A172 (cell line): ENCODE results near the gene FAM120AOS. TPM values are rescaled to one million over a fixed set of nuclear protein-coding genes. Genes with fewer than 3 reads are reported as not detected.
"Not testable (repeated sequence)": the region's sequence is repeated elsewhere in the genome, so short reads cannot be mapped to it uniquely, and the experiment has no call there.

ENCODE experiments used
- DNase-seq: peaks from one replicate; pipeline ENCODE4 v3.0.0-alpha.2; 2015; ENCODE audit warnings: low spot score
- total RNA-seq: library from RNA; depleted of rRNA; stranded (reverse); fragments of >200 nt; shearing (Covaris generic); gene quantifications from 2 replicates; pipeline ENCODE4 v1.2.3, GENCODE V29; 2014

The FAM120AOS gene
- total RNA-seq, 1 experiment from 2014 or later: 34.1 TPM

DNA sequence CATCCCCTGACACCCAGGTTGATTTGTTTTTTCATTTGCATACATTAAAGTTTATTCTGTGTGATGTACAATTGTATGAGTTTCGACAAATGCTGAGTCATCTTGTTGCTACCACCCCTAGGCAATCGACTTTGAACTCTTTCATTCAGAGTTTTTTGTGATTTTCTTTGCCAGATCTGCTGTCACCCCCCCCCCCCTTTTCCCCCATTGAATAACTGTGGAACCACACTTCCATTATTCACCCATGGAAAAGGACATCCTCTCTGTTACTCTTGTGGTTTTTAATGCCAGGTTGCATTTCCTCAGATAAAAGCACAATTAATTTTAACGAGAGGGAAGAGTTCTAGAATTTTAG, 13.7 kb upstream of the FAM120AOS start:
- peak; percentile 3 for DNase-seq

GRCh38 chr9:93466416-93467061, 13.2 kb upstream of the FAM120AOS start:
- DNase-seq: no peak

DNA sequence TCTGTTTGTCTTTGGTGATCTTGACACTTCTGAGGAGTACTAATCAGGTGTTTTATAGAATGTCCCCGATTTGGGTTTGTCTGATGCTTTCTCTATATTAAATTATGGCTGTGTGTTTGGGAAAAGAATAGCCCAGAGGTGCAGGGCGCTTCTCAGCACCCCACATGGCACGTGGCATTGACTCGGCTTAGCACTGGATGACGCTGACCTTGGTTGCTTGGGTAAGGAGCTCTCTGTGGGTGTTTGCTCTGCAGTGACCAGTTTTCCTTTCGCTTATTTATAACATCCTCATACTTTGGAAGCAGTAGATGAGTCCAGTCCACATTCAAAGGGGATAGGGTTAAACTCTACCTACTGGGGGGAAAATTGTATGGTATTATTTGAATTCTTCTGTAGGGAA, 12.5 kb upstream of the FAM120AOS start:
- DNase-seq: no peak

- no peak for DNase-seq
Observed at GRCh38 chr9:93464876-93465275, 11.5 kb upstream of the FAM120AOS start.

DNA sequence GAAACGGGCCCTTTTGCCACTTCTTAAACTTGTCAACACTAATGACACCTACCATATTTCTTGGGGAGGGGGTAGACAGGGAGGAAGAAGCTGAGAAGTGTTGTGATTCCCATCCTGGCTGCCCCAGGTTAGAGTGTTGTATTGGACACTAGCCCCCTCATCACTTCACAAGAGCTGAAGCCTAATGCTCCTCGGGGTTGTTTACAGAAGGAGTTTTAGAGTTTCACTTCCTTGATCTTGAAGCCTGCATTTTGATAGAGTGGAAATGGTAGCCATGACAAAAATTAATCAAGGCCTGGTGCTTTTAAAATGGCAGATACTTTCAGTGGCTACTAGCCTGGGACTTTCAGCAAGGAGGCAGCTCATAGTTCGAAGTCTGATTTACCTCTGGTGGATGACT, 11.0 kb upstream of the FAM120AOS start:
- DNase-seq: no peak

DNA sequence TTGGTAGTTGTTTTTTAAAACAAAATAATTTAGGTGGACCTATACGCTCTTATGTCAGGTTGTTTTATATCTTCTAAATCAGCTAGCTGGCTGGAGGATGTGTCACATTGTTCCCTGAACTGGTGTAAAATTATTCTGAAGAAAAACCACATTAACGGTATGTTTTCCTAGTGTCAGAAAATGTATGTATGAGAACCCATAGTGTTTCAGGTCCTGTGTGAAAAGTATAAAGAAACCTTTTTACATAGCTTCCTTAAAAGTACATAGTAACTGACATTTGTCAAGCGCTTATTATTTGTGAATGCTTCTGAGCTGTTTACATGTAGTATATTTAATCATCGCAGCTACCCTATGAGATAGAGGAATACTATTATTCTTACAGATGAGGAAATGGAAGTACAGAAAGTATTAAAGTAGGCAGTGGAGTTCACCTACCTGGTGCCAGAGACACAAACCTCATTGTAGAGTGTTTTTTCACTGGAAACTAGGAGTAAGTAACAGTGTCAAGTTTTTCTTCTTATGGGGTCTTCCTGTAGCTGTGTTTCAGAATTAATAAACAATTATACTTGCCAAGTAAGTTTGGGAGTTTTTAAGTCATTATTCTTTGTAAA, 10.4 kb upstream of the FAM120AOS start:
- DNase-seq: no peak

GRCh38 chr9:93461821-93462220, 8.4 kb upstream of the FAM120AOS start:
- DNase-seq: no peak

- no peak for DNase-seq
Observed at GRCh38 chr9:93461414-93461743, 8.0 kb upstream of the FAM120AOS start.

GRCh38 chr9:93460689-93461413, 7.5 kb upstream of the FAM120AOS start:
- DNase-seq: no peak

DNA sequence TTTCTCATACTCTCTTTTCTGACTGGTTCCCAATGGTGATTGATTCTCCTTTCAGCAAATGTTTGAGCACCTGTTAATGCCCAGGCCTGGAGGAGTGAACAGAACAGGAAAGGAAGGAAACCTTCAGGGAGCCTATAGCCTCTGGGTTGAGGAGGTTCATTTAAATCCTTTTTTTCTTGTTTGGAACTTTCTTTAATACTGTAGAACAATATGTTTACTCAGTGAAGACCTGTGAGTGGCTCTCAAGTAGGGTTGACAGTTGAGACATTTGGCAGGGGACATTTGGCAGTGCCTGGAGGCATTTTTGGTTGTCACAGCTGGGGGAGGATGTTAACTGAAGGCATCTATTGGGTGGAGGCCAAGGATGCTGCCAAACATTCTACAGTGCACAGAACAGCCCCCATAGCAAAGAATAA, 6.1 kb upstream of the FAM120AOS start:
- no peak for DNase-seq

DNA sequence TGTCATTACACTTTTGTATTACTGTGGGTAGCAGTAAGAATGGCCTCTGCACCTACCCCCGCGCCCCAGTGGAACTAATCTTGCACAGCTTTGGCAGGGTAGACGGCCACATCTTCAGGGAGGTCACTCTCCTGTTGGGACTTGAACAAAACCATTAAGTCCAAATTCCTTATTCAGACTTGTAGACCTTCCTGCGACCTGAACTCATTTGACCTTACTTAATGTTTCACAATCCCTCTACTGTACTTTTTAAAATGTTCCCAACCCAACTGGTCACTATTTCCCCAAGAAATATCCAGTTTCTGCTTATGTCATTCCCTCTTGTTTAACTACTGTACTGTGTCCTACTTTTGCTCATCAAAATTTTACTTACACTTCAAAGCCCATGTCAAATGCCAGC, 5.3 kb upstream of the FAM120AOS start:
- no peak for DNase-seq

GRCh38 chr9:93457006-93457405, 3.6 kb upstream of the FAM120AOS start:
- no peak for DNase-seq

GRCh38 chr9:93456504-93456903, 3.1 kb upstream of the FAM120AOS start:
- DNase-seq: no peak

- no peak for DNase-seq
Observed at GRCh38 chr9:93456022-93456421, 2.6 kb upstream of the FAM120AOS start.

DNA sequence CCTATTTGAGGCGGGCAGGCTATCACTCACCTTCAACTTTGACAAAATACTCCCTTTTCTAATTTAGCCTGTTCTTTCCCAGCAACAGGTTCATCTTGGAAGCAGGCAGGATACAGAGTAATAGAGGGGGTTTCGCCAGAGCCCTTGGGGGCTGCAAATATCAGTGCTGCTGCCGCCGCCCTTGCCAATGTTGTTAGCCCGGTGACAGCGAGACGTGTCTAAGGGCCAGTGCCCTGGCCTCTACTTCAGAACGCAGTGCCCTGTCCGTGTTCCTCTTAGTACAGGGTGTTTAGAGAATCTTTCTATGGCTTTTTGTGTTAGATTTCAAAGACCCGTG, 703 bp downstream of the FAM120AOS start:
- DNase-seq: no peak

DNA sequence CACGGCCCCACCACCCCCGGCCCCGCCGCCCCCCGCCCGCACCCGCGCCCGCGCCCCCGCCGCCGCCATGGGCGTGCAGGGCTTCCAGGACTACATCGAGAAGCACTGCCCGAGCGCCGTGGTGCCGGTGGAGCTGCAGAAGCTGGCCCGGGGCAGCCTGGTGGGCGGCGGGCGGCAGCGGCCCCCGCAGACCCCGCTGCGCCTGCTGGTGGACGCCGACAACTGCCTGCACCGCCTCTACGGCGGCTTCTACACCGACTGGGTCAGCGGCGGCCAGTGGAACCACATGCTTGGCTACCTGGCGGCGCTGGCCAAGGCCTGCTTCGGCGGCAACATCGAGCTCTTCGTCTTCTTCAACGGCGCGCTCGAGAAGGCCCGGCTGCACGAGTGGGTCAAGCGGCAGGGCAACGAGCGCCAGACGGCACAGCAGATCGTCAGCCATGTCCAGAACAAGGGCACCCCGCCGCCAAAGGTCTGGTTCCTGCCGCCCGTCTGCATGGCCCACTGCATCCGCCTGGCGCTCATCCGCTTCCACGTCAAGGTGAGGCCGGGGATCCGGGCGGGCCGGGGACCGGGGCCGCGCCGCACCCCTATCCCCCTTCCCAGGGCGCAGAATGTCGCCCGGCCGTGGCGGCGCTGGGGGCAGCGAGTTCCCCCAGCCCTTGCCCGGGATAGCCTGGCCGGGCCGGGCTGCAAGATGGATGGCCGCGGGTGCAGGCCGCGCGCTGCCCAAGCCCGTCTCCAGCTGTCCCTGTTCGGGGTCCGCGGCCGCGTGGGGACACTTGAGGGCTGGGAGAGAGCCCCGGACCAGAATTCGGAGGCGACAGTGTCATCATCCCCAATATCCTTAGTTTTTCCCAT, 1.3 kb downstream of the FAM120AOS start:
- no peak for DNase-seq

DNA sequence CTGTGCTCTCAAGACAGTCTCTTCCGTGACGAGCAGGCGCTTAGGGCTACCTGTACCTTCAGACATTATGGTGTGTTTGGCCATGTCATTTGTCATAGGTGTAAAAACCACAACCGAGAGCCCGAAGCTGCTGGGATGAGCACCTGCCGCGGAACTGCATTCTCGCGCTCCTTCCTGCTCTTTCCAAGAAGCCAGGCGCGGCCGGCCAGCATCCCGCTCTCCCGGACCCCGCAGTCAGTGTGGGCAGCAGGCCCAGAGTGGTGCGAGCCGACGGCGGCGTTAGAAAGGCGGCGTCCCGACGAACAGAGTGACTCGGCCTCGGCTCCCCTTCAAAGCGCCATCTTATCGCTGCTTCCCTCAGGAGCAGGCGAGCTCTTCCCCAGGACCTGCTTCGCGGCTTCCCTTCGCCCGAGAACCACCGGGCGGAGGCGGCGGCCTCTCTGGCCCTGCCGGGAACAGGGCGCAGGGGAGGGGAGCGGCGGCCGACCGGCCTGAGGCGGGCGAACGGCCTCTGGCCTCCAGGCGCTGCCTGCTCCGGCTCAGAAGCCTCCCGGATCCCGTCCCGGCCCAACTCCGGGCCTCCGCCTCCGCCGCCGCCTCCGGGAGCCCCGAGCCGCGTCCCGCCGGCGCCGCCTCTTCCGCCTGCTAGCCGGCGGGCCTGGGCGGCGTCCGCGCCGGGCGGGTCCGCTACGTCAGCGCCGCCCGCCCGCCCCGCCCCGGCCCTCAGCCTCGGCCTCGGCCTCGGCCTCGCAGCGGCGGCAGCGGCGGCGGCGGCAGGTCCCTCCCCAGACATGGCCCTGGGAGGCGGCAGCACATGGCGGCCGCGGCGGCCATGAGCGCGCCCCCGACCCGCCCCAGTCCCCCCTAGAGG, 2.2 kb downstream of the FAM120AOS start, which contains the start of gene FAM120A:
Gene FAM120A, plus strand, starts transcription at position 741 of the 871 bp plus-strand sequence. CDS start 231 bp downstream, outside the sequence.
- DNase-seq: peak; percentile 31

GRCh38 chr9:93447655-93448054, 5.7 kb downstream of the FAM120AOS start:
- DNase-seq: no peak

DNA sequence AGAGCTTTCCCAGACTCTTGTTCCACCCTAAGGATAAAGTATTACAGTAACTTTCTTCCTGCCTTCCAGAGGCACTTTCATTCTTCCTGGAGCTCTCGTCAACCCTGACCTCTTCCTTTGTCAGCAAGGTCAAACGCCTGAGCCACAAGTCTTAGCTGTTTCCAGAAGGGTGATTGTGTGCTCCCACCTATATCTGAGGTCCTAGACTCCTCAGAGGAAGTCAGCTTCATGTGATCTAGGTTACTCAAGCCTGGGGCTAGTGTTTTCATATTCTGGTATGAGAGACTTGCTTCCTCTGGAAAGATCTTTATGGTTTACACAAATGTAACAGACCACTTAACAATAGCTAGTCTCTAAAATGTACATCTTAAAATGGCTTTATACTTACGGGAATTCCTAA, 7.3 kb downstream of the FAM120AOS start:
- no peak for DNase-seq

- DNase-seq: no peak
Observed at GRCh38 chr9:93440896-93441580, 12.3 kb downstream of the FAM120AOS start.

DNA sequence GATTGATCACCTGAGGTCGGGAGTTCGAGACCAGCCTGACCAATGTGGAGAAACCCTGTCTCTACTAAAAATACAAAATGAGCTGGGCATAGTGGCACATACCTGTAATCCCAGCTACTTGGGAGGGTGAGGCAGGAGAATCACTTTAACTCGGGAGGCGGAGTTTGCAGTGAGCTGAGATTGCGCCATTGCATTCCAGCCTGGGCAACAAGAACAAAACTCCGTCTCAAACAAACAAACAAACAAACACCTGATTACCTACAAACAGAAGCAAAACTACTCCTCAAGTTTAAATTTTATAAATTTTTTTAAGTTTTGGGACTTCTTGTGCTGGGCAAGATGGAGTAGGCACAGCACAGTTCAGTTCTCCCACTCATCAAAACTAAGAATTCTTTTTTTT, 14.1 kb downstream of the FAM120AOS start:
- not testable (repeated sequence) for DNase-seq
